ENCODE measurements around the gene EPHA8.

EPHA8 gene

DNA sequence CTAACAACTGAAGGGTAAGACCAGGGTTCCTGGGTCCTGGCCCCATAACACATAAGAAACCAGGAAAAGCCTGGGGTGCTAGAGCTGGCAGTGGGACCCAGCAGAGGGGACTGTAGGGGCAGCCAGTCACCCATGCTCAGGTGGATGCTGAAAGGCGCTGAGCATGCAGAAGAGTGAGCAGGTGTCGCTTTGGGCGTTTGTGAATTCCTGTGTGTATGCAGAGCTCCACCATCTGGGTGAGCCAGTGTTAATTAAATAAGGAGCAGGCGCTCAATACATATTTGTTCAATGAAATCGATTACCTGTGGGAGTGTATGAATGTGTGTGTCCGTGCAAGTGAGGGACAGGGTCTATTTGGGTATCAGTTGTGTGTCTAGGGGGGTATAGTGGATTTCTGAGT, 73.6 kb downstream of the EPHA8 start:
- Histone ChIP-seq H3K27ac (no peak overlapping the region), H3K4me3 (ENCODE audit: low read depth, low read length) (no peak overlapping the region), H3K27me3 (replicated peaks) (peaks cover 3% of the 10 kb centered on the region), H3K36me3 (replicated peaks) (no peaks in the 10 kb centered on the region)
- in situ Hi-C loops (cut with HindIII; ENCODE audit: low pct_ligation_motif_present, low sequenced_read_pairs) = no loop called here
- TF ChIP-seq, protein P1, sequence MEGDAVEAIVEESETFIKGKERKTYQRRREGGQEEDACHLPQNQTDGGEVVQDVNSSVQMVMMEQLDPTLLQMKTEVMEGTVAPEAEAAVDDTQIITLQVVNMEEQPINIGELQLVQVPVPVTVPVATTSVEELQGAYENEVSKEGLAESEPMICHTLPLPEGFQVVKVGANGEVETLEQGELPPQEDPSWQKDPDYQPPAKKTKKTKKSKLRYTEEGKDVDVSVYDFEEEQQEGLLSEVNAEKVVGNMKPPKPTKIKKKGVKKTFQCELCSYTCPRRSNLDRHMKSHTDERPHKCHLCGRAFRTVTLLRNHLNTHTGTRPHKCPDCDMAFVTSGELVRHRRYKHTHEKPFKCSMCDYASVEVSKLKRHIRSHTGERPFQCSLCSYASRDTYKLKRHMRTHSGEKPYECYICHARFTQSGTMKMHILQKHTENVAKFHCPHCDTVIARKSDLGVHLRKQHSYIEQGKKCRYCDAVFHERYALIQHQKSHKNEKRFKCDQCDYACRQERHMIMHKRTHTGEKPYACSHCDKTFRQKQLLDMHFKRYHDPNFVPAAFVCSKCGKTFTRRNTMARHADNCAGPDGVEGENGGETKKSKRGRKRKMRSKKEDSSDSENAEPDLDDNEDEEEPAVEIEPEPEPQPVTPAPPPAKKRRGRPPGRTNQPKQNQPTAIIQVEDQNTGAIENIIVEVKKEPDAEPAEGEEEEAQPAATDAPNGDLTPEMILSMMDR (IDR thresholded peaks at IDR 0.05; ENCODE audit: low read depth, low read length, missing control alignments) = no peak
- DNase-seq = no peak

DNA sequence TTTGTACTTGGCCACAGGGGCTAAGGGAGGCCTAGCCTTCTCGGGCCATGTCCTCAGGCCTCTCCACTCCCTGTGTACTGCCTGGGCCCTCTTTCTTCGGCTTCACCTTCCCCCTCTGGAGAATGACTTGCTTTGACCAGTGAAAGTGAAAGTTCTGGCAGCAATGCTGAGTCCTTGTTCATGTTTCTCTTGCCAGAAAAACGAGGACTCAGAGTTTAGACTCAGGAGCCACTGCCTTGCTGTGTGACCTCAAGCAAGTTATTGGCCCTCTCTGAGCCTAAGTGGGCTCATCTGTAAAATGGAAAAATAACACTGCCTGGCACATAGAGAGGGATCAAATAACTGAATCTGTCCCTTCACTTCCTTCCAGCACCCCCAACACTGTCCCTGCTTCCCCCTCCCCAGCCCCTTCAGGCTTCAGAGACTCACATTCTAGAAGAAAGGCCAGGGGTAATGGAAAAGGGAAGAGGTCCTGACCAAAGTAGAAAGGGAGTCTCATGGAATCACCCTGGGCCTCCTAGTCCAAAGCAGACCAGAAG, 74.7 kb downstream of the EPHA8 start:
- TF ChIP-seq, protein P1 (IDR thresholded peaks at IDR 0.05; ENCODE audit: low read depth, low read length, missing control alignments) = no peak
- Histone ChIP-seq H3K36me3 (replicated peaks) (no peaks in the 10 kb centered on the region), H3K4me3 (ENCODE audit: low read depth, low read length) (no peak overlapping the region), H3K27ac (no peak overlapping the region), H3K27me3 (replicated peaks) (peaks cover 3% of the 10 kb centered on the region)
- no peak for DNase-seq
- in situ Hi-C loops (cut with HindIII; ENCODE audit: low pct_ligation_motif_present, low sequenced_read_pairs) = no loop called here

DNA sequence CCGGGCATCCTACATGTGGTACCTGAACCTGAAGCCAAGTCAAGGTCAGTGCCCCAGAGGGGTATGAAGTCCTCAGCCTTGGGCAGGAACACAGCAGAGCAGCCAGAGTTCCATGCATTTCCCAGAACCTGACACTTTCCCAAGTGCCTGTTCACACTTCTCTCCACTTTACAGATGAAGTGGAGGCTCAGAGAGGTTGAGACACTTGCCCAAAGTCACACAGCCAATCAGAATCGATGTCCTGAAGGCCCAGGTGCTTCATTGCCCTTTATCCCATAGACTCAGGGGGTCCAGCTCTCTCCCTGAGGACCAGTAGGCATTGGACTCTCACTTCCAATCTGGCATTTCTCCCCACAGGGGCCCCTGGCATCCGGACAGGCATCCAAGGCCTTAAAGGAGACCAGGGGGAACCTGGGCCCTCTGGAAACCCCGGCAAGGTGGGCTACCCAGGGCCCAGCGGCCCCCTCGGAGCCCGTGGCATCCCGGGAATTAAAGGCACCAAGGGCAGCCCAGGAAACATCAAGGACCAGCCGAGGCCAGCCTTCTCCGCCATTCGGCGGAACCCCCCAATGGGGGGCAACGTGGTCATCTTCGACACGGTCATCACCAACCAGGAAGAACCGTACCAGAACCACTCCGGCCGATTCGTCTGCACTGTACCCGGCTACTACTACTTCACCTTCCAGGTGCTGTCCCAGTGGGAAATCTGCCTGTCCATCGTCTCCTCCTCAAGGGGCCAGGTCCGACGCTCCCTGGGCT, 75.4 kb downstream of the EPHA8 start:
- in situ Hi-C loops (cut with HindIII; ENCODE audit: low pct_ligation_motif_present, low sequenced_read_pairs) = no loop called here
- DNase-seq = no peak
- H3K27me3 ChIP-seq (replicated peaks) = peaks cover 3% of the 10 kb centered on the region

GRCh38 chr1:22639286-22639685, 76.0 kb downstream of the EPHA8 start:
- H3K36me3 ChIP-seq (replicated peaks) = no peaks in the 10 kb centered on the region
- no peak overlapping the region for H3K4me3 ChIP-seq (ENCODE audit: low read depth, low read length)
- TF ChIP-seq, protein P1 (IDR thresholded peaks at IDR 0.05; ENCODE audit: low read depth, low read length, missing control alignments) = peak; percentile 45
- DNase-seq = peak; percentile 52
- in situ Hi-C loops (cut with HindIII; ENCODE audit: low pct_ligation_motif_present, low sequenced_read_pairs) = no loop called here
- no peak overlapping the region for H3K27ac ChIP-seq
- H3K27me3 ChIP-seq (replicated peaks) = peaks cover 3% of the 10 kb centered on the region

More for the DNA sequence above, 75.4 kb downstream of the EPHA8 start:
- Histone ChIP-seq H3K36me3 (replicated peaks) (no peaks in the 10 kb centered on the region), H3K4me3 (ENCODE audit: low read depth, low read length) (no peak overlapping the region), H3K27ac (no peak overlapping the region)
- TF ChIP-seq, protein P1 (IDR thresholded peaks at IDR 0.05; ENCODE audit: low read depth, low read length, missing control alignments) = no peak

DNA sequence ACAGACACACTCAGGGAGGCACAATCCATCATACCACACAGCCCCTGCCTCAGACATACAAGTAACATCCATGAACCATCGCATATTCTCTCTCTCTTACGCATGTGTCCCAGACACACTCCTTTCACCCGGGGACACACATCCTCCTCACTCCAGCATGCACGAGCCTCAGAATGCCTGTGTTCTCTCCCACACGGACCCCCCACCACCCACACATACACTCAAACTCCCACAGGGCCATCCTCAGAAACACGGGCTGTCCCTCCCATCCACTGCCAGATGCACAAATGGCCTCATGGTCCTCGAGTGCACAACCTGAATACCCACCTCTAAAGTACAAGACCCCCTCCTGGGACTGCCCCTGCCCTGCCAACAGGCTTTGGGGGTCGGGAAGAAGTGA, 78.0 kb downstream of the EPHA8 start:
- Histone ChIP-seq H3K27me3 (replicated peaks) (no peaks in the 10 kb centered on the region), H3K4me3 (ENCODE audit: low read depth, low read length) (no peak overlapping the region), H3K36me3 (replicated peaks) (no peaks in the 10 kb centered on the region), H3K27ac (no peak overlapping the region)
- in situ Hi-C loops (cut with HindIII; ENCODE audit: low pct_ligation_motif_present, low sequenced_read_pairs) = no loop called here
- TF ChIP-seq, protein P1 (IDR thresholded peaks at IDR 0.05; ENCODE audit: low read depth, low read length, missing control alignments) = no peak
- no peak for DNase-seq
